ENCODE data around the gene FAM50A. TPM values are rescaled to one million over a fixed set of nuclear protein-coding genes. Genes with fewer than 3 reads are reported as not detected.

FAM50A gene
- total RNA-seq, 2 donors from 2014 or later, result 49.3 to 71.4 TPM

- Mint-ChIP-seq H3K4me3 (peak overlapping the region; percentile 85), H3K36me3 (ENCODE audit: low read depth) (peaks cover 22% of the 10 kb centered on the region), H3K4me1 (peaks cover 6% of the 10 kb centered on the region), H3K27ac (peak overlapping the region; percentile 25), H3K27me3 (no peaks in the 10 kb centered on the region), H3K9me3 (no peaks in the 10 kb centered on the region)
- peak; percentile 29 for ATAC-seq (replicated peaks)
These were observed 14.2 kb upstream of the FAM50A start for GRCh38 chrX:154429711-154430110.

- Mint-ChIP-seq H3K36me3 (ENCODE audit: low read depth) (peaks cover 22% of the 10 kb centered on the region), H3K9me3 (no peaks in the 10 kb centered on the region), H3K27me3 (no peaks in the 10 kb centered on the region), H3K4me3 (peak overlapping the region; percentile 85), H3K27ac (peak overlapping the region; percentile 54), H3K4me1 (peaks cover 6% of the 10 kb centered on the region)
- ATAC-seq (replicated peaks), result no peak
These were observed 13.5 kb upstream of the FAM50A start for GRCh38 chrX:154430479-154430878.

- H3K27me3 Mint-ChIP-seq, result no peaks in the 10 kb centered on the region
- H3K9me3 Mint-ChIP-seq, result no peaks in the 10 kb centered on the region
- H3K4me3 Mint-ChIP-seq, result peak overlapping the region; percentile 85
- ATAC-seq (replicated peaks), result no peak
- H3K36me3 Mint-ChIP-seq (ENCODE audit: low read depth), result peaks cover 27% of the 10 kb centered on the region
- H3K27ac Mint-ChIP-seq, result peak overlapping the region; percentile 54
- H3K4me1 Mint-ChIP-seq, result peaks cover 8% of the 10 kb centered on the region
These were observed 13.0 kb upstream of the FAM50A start for GRCh38 chrX:154430916-154431315.

- Mint-ChIP-seq H3K36me3 (ENCODE audit: low read depth) (peaks cover 31% of the 10 kb centered on the region), H3K27me3 (no peaks in the 10 kb centered on the region), H3K9me3 (no peaks in the 10 kb centered on the region), H3K27ac (no peak overlapping the region), H3K4me1 (peaks cover 12% of the 10 kb centered on the region), H3K4me3 (no peak overlapping the region)
- ATAC-seq (replicated peaks), result no peak
These were observed 12.6 kb upstream of the FAM50A start for GRCh38 chrX:154431341-154431740.

GRCh38 chrX:154432210-154432609 lies 11.7 kb upstream of the FAM50A start:
- no peak for ATAC-seq (replicated peaks)
- no peak overlapping the region for H3K27ac Mint-ChIP-seq
- H3K27me3 Mint-ChIP-seq, result no peaks in the 10 kb centered on the region
- H3K36me3 Mint-ChIP-seq (ENCODE audit: low read depth), result peaks cover 35% of the 10 kb centered on the region
- H3K4me1 Mint-ChIP-seq, result peaks cover 12% of the 10 kb centered on the region
- H3K9me3 Mint-ChIP-seq, result no peaks in the 10 kb centered on the region
- H3K4me3 Mint-ChIP-seq, result no peak overlapping the region

GRCh38 chrX:154433605-154434004 lies 10.3 kb upstream of the FAM50A start:
- no peak overlapping the region for H3K4me3 Mint-ChIP-seq
- H3K27me3 Mint-ChIP-seq, result no peaks in the 10 kb centered on the region
- ATAC-seq (replicated peaks), result no peak
- no peak overlapping the region for H3K27ac Mint-ChIP-seq
- peaks cover 12% of the 10 kb centered on the region for H3K4me1 Mint-ChIP-seq
- peaks cover 49% of the 10 kb centered on the region for H3K36me3 Mint-ChIP-seq (ENCODE audit: low read depth)
- H3K9me3 Mint-ChIP-seq, result no peaks in the 10 kb centered on the region

- Mint-ChIP-seq H3K9me3 (no peaks in the 10 kb centered on the region), H3K36me3 (ENCODE audit: low read depth) (peaks cover 58% of the 10 kb centered on the region), H3K4me3 (no peak overlapping the region), H3K4me1 (peaks cover 12% of the 10 kb centered on the region), H3K27ac (no peak overlapping the region), H3K27me3 (no peaks in the 10 kb centered on the region)
- ATAC-seq (replicated peaks), result no peak
These were observed 9.4 kb upstream of the FAM50A start for GRCh38 chrX:154434394-154435168.

- no peak overlapping the region for H3K27ac Mint-ChIP-seq
- H3K4me3 Mint-ChIP-seq, result no peak overlapping the region
- no peaks in the 10 kb centered on the region for H3K27me3 Mint-ChIP-seq
- H3K9me3 Mint-ChIP-seq, result no peaks in the 10 kb centered on the region
- no peak for ATAC-seq (replicated peaks)
- H3K36me3 Mint-ChIP-seq (ENCODE audit: low read depth), result peaks cover 65% of the 10 kb centered on the region
- H3K4me1 Mint-ChIP-seq, result peaks cover 12% of the 10 kb centered on the region
These were observed 8.7 kb upstream of the FAM50A start for GRCh38 chrX:154435171-154435733.

GRCh38 chrX:154436374-154436982 lies 7.5 kb upstream of the FAM50A start:
- peak; percentile 76 for ATAC-seq (replicated peaks)
- H3K27me3 Mint-ChIP-seq, result no peaks in the 10 kb centered on the region
- H3K27ac Mint-ChIP-seq, result peak overlapping the region; percentile 86
- H3K9me3 Mint-ChIP-seq, result no peaks in the 10 kb centered on the region
- H3K36me3 Mint-ChIP-seq (ENCODE audit: low read depth), result peaks cover 69% of the 10 kb centered on the region
- H3K4me1 Mint-ChIP-seq, result peaks cover 6% of the 10 kb centered on the region
- H3K4me3 Mint-ChIP-seq, result peak overlapping the region; percentile 82

- H3K27me3 Mint-ChIP-seq, result no peaks in the 10 kb centered on the region
- H3K4me1 Mint-ChIP-seq, result peaks cover 6% of the 10 kb centered on the region
- peaks cover 76% of the 10 kb centered on the region for H3K36me3 Mint-ChIP-seq (ENCODE audit: low read depth)
- H3K4me3 Mint-ChIP-seq, result peak within 1 kb of the TSS; percentile 91
- peak; percentile 67 for ATAC-seq (replicated peaks)
- H3K27ac Mint-ChIP-seq, result peak within 1 kb of the TSS; percentile 91
- no peaks in the 10 kb centered on the region for H3K9me3 Mint-ChIP-seq
These were observed 6.8 kb upstream of the FAM50A start, which contains the start of gene GDI1 for GRCh38 chrX:154436983-154437752. Gene GDI1, plus strand, starts transcription at chrX:154437154. Its CDS starts 101 bp downstream, at chrX:154437255.

- peak overlapping the region; percentile 91 for H3K4me3 Mint-ChIP-seq
These were observed 5.7 kb upstream of the FAM50A start for GRCh38 chrX:154437971-154438893.

GRCh38 chrX:154439841-154440240 lies 4.1 kb upstream of the FAM50A start:
- no peaks in the 10 kb centered on the region for H3K27me3 Mint-ChIP-seq
- peak overlapping the region; percentile 37 for H3K4me3 Mint-ChIP-seq
- no peak overlapping the region for H3K27ac Mint-ChIP-seq
- H3K9me3 Mint-ChIP-seq, result no peaks in the 10 kb centered on the region
- H3K36me3 Mint-ChIP-seq (ENCODE audit: low read depth), result peaks cover 76% of the 10 kb centered on the region
- no peak for ATAC-seq (replicated peaks)
- peaks cover 6% of the 10 kb centered on the region for H3K4me1 Mint-ChIP-seq

More at GRCh38 chrX:154437971-154438893, 5.7 kb upstream of the FAM50A start:
- peak overlapping the region; percentile 91 for H3K27ac Mint-ChIP-seq
- H3K9me3 Mint-ChIP-seq, result no peaks in the 10 kb centered on the region
- no peak for ATAC-seq (replicated peaks)
- H3K27me3 Mint-ChIP-seq, result no peaks in the 10 kb centered on the region
- peaks cover 82% of the 10 kb centered on the region for H3K36me3 Mint-ChIP-seq (ENCODE audit: low read depth)
- H3K4me1 Mint-ChIP-seq, result peaks cover 6% of the 10 kb centered on the region

- Mint-ChIP-seq H3K9me3 (no peaks in the 10 kb centered on the region), H3K27me3 (no peaks in the 10 kb centered on the region), H3K36me3 (ENCODE audit: low read depth) (peaks cover 72% of the 10 kb centered on the region), H3K4me1 (peaks cover 6% of the 10 kb centered on the region), H3K27ac (no peak overlapping the region), H3K4me3 (peak overlapping the region; percentile 37)
- no peak for ATAC-seq (replicated peaks)
These were observed 3.2 kb upstream of the FAM50A start for GRCh38 chrX:154440623-154441357.

Measured in activated T-helper 17 cell treated with anti-CD3 and anti-CD28 coated beads, Interleukin-2, amount 50 U/mL, for 72 hours (primary cell).